K562 (cell line): ENCODE results near the gene MRPL37. TPM values are rescaled to one million over a fixed set of nuclear protein-coding genes. Genes with fewer than 3 reads are reported as not detected.
"Not testable (repeated sequence)": the region's sequence is repeated elsewhere in the genome, so short reads cannot be mapped to it uniquely, and the experiment has no call there.

Source experiments
- ATAC-seq: fragments of 200-7000 bp; cut with Tn5 transposase; 3 replicates; pipeline ENCODE4 v1.9.1; 2020; ENCODE audit warnings: moderate library complexity
- BruUV-seq: library from RNA; stranded (reverse); fragments of 400-500 nt; replicated peaks from 2 replicates; lab custom pipeline; 2021; lab: Mats Ljungman, UMichigan
- CTCF ChIA-PET: fragments of 300-600 bp; formaldehyde crosslinking; extraction: SDS; loops from one replicate; lab custom pipeline; 2021; ENCODE audit warnings: low intra/inter-chr PET ratio; lab: Yijun Ruan, JAX
- POLR2A ChIA-PET: fragments of 300-600, 350-650 bp; sonication (Branson Sonifier 250); formaldehyde crosslinking; extraction: SDS; loops from one replicate; lab custom pipeline; 2021; ENCODE audit warnings: antibody characterized with exemption, inconsistent platforms; lab: Yijun Ruan, JAX
- DNase-seq, 4 experiments: peaks; one replicate each; pipeline versions ENCODE4 v3.0.0 to v3.0.0-alpha.2; 2011 to 2018; ENCODE audit warnings: low spot score in 3 of 4, mixed read lengths in 3 of 4; ENCODE audit errors: extremely low read depth in 1 of 4
- FAIRE-seq: peaks from 2 replicates; lab custom pipeline; 2011; peaks lifted over from hg19 to GRCh38; lab: Jason Lieb, UNC
- H2AFZ ChIP-seq: 2 replicates; pipeline ENCODE4 v1.6.0; 2011; ENCODE audit warnings: low read depth, low read length, control low read depth, inconsistent platforms
- H3K27ac ChIP-seq: fragments of 200-600 bp; 3 replicates; pipeline ENCODE4 v1.8.0; 2011; ENCODE audit warnings: low read depth, mild to moderate bottlenecking, control low read depth, inconsistent platforms, low read length, moderate library complexity, mixed read lengths; ENCODE audit errors: extremely low read depth
- H3K27me3 ChIP-seq, 2 experiments: fragments of 300-600 bp in 1 of 2; 2 replicates in 1 of 2; 3 replicates in 1 of 2; pipeline versions ENCODE4 v1.6.0 to v1.8.0; 2011; ENCODE audit warnings: inconsistent platforms in 2 of 2, low read length in 2 of 2, mild to moderate bottlenecking in 1 of 2, mixed read lengths in 1 of 2, moderate library complexity in 1 of 2; ENCODE audit not compliant: control insufficient read depth in 2 of 2, insufficient read depth in 2 of 2
- H3K36me3 ChIP-seq: fragments of 300-600 bp; 3 replicates; pipeline ENCODE4 v1.8.0; 2011; ENCODE audit warnings: mild to moderate bottlenecking, low read length, inconsistent platforms; ENCODE audit not compliant: control insufficient read depth, insufficient read depth
- H3K4me1 ChIP-seq, 2 experiments: fragments of 200-600 bp in 1 of 2; replicated peaks in 1 of 2; 2 replicates in 1 of 2; 3 replicates in 1 of 2; pipeline versions ENCODE4 v1.5.1 to v1.8.0; 2011; ENCODE audit warnings: inconsistent platforms in 2 of 2, low read length in 2 of 2, mild to moderate bottlenecking in 1 of 2, mixed read lengths in 1 of 2, moderate library complexity in 1 of 2; ENCODE audit not compliant: control insufficient read depth in 2 of 2, insufficient read depth in 2 of 2
- H3K4me2 ChIP-seq: 2 replicates; pipeline ENCODE4 v1.6.1; 2011; ENCODE audit warnings: low read length, control low read depth, inconsistent platforms, mixed read lengths; ENCODE audit not compliant: insufficient read depth
- H3K4me3 ChIP-seq: fragments of 200-600 bp; sonication (generic), shearing (Covaris generic); 2 replicates; pipeline ENCODE4 v1.5.1; 2016; ENCODE audit warnings: control low read depth, inconsistent platforms
- H3K79me2 ChIP-seq: fragments of 200-600 bp; 3 replicates; pipeline ENCODE4 v1.8.0; 2011; ENCODE audit warnings: low read length, inconsistent platforms; ENCODE audit not compliant: control insufficient read depth, insufficient read depth
- H3K9ac ChIP-seq, 2 experiments: 2 replicates each; pipeline versions ENCODE4 v1.6.0 to v1.6.1; 2011; ENCODE audit warnings: low read depth in 2 of 2, low read length in 2 of 2, control low read depth in 1 of 2, inconsistent platforms in 1 of 2, mild to moderate bottlenecking in 1 of 2, mixed read lengths in 1 of 2; ENCODE audit not compliant: insufficient read depth in 1 of 2
- H3K9me1 ChIP-seq: one replicate; pipeline ENCODE4 v1.6.0; 2011; ENCODE audit warnings: inconsistent platforms, mild to moderate bottlenecking, low read length, moderate library complexity; ENCODE audit not compliant: control insufficient read depth, insufficient read depth
- H3K9me3 ChIP-seq: replicated peaks from 2 replicates; pipeline ENCODE4 v1.5.1; 2011; ENCODE audit warnings: low read depth, low read length, inconsistent platforms; ENCODE audit not compliant: control insufficient read depth, insufficient read depth
- H4K20me1 ChIP-seq: replicated peaks from 2 replicates; pipeline ENCODE4 v1.6.1; 2011; ENCODE audit warnings: low read length, inconsistent platforms, mixed read lengths; ENCODE audit not compliant: control insufficient read depth, insufficient read depth
- ZBTB8A ChIP-seq: fragments of 450-650 bp; IDR thresholded peaks from 2 replicates; pipeline ENCODE4 v1.6.1; 2018; ENCODE audit warnings: mild to moderate bottlenecking, moderate library complexity; ENCODE audit not compliant: partially characterized antibody
- WGBS: fragments of 100-300 bp; shearing (Covaris generic); methylation state at CpG from one replicate; pipeline ENCODE4 v1.1.6; 2016; ENCODE audit warnings: low coverage, mixed read lengths; ENCODE audit not compliant: insufficient coverage; ENCODE audit errors: missing lambda C conversion rate; 5-methylcytosine and 5-hydroxymethylcytosine counted together
- in situ Hi-C: fragments of 300-500 bp; cut with MboI; formaldehyde crosslinking; loops from 4 replicates; pipeline ENCODE4 v1.15.0; 2018; ENCODE audit warnings: inconsistent platforms, mixed read lengths
- intact Hi-C: fragments of 100-400 bp; cut with micrococcal nuclease; formaldehyde crosslinking; loops from 2 replicates; pipeline ENCODE4 v1.14.2; 2022
- polyA plus RNA-seq, 8 experiments: library from polyadenylated mRNA; depleted of rRNA in 4 of 8; stranded (reverse) in 5 of 8; unstranded in 3 of 8; fragments of >200 nt; fragmentation: Nextera tagmentation in 2 of 8; fragmentation: Illumina TruSeq in 1 of 8; extraction: Ambion mirVana in 2 of 8; extraction: Trizol in 1 of 8; gene quantifications; 2 replicates each; pipeline versions ENCODE4 v1.2.1 to v1.2.3, GENCODE V29; 2011 to 2014; ENCODE audit warnings: inconsistent platforms in 1 of 8, missing spikeins in 1 of 8
- total RNA-seq, 7 experiments: library from RNA; depleted of rRNA in 6 of 7; stranded (reverse); fragments of >200 nt in 6 of 7; fragmentation: Illumina TruSeq in 2 of 7; extraction: Trizol in 2 of 7; gene quantifications; 2 replicates each; pipeline versions ENCODE4 v1.2.1 to v1.2.3, GENCODE V29; 2011 to 2021; ENCODE audit warnings: low replicate concordance in 1 of 7

The MRPL37 gene
- total and polyA plus RNA-seq, 9 of the 15 experiments (the other 6 are each of a cell fraction or from before 2014, with no cell fraction given): 52.2 to 303 (median 180) TPM

DNA sequence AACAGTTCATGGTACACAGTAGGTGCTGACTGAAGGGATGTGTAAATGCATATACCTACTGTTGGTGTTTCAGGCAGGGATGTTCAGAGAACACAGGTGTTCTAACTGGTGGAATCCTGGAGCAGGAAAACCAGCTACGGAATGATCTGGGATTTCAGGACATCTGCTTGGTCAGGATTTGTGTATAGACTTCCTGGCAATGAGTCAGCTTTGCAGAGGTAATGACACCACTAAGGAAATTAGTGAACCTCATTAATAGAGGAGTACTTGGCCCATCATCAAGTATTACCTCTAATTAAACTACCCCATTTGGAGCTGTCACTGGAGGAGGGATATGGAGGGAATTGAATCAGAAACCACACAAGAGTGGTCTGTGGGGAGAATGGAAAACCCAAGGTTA lies 7.3 kb downstream of the MRPL37 start:
- Histone ChIP-seq H3K27me3 (no peaks in the 10 kb centered on the region), H3K4me2 (no peak overlapping the region), H4K20me1 (no peaks in the 10 kb centered on the region; the same call in 1 of the 2 replicates), H3K9me1 (peaks cover 6% of the 10 kb centered on the region), H2AFZ (no peak overlapping the region), H3K4me1 (peaks cover 6 to 10% of the 10 kb centered on the region in 2 experiments; a peak in 4 of 5 replicates), H3K4me3 (no peak overlapping the region), H3K27ac (no peak overlapping the region), H3K79me2 (peaks cover 29% of the 10 kb centered on the region), H3K9ac (no peak overlapping the region), H3K9me3 (no peaks in the 10 kb centered on the region), H3K36me3 (peaks cover 89% of the 10 kb centered on the region)
- BruUV-seq: no TSS peak
- in situ Hi-C loops: no loop called here
- DNase-seq (no peak), ATAC-seq (no peak), FAIRE-seq (no peak)
- intact Hi-C loops: no loop called here
- WGBS: 28% methylated on average over 1 of the region's 1 CpG
- CTCF ChIA-PET: no interaction called here
- TF ChIP-seq ZBTB8A: no peak
- POLR2A ChIA-PET: no interaction called here

DNA sequence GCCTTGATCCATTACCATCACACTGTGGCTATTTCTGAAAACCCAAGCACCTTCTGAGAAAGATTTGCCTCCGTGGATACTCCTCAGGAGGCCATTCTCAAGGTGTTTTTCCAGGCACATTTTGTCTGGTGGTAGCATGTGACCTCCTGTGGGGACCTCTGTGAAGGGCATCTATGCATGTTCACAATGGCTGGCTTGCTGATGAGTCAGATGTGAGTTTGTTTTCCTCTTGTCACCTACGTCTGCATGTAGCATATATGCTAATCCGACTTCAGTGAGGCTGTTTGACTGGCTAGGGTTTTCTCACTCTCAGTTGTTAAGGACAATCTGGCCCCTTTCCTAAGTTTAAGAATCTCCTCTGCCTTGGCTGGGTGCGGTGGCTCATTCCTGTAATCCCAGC lies 7.9 kb downstream of the MRPL37 start:
- Histone ChIP-seq H3K79me2 (peaks cover 24% of the 10 kb centered on the region), H3K36me3 (peaks cover 89% of the 10 kb centered on the region), H3K4me1 (peaks cover 8 to 13% of the 10 kb centered on the region in 2 experiments; a peak in 3 of 5 replicates)
- DNase-seq, H3K9me3 ChIP-seq, in situ Hi-C loops, CTCF ChIA-PET, H2AFZ ChIP-seq, POLR2A ChIA-PET, FAIRE-seq, BruUV-seq, intact Hi-C loops, ATAC-seq, H3K27me3 ChIP-seq, H4K20me1 ChIP-seq, H3K9me1 ChIP-seq, H3K4me3 ChIP-seq, H3K4me2 ChIP-seq, H3K9ac ChIP-seq, H3K27ac ChIP-seq: not testable (repeated sequence)
- WGBS: 79% methylated on average over 3 of the region's 4 CpGs
